Progenitor cell of endocrine pancreas (in vitro differentiated cells): ENCODE results near the gene PRKAR1B. TPM values are rescaled to one million over a fixed set of nuclear protein-coding genes. Genes with fewer than 3 reads are reported as not detected.

ENCODE experiments used
- DNase-seq: peaks from one replicate; pipeline ENCODE4 v3.0.0; 2021; ENCODE audit warnings: low spot score; ENCODE audit not compliant: unreplicated experiment
- H3K27ac Mint-ChIP-seq: 2 replicates; pipeline ENCODE4 v1.8.0; 2021; ENCODE audit warnings: mild to moderate bottlenecking, moderate library complexity, mixed read lengths
- H3K27me3 Mint-ChIP-seq: 2 replicates; pipeline ENCODE4 v1.8.0; 2021; ENCODE audit warnings: mixed read lengths
- H3K36me3 Mint-ChIP-seq: 2 replicates; pipeline ENCODE4 v1.8.0; 2022; ENCODE audit warnings: mixed read lengths; ENCODE audit not compliant: insufficient read depth
- H3K4me1 Mint-ChIP-seq: 2 replicates; pipeline ENCODE4 v1.8.0; 2021; ENCODE audit warnings: low read depth, mixed read lengths
- H3K4me3 Mint-ChIP-seq: 2 replicates; pipeline ENCODE4 v1.8.0; 2021; ENCODE audit warnings: low read depth, mild to moderate bottlenecking, moderate library complexity, mixed read lengths
- H3K9me3 Mint-ChIP-seq: 2 replicates; pipeline ENCODE4 v1.8.0; 2021; ENCODE audit warnings: low read depth, mixed read lengths
- total RNA-seq: library from RNA; stranded (reverse); gene quantifications from 2 replicates; pipeline ENCODE4 v1.2.1, GENCODE V29; 2021
- TF ChIP-seq, protein P1 (sequence below): fragments of 200-600 bp; sonication (generic); IDR thresholded peaks from one replicate; pipeline ENCODE4 v1.5.0; 2021; ENCODE audit warnings: antibody characterized with exemption, mild to moderate bottlenecking; ENCODE audit not compliant: unreplicated experiment

Gene PRKAR1B
- total RNA-seq, 1 donor from 2014 or later: 54.2 TPM

- no peak for DNase-seq
- Mint-ChIP-seq H3K27ac (no peak overlapping the region), H3K27me3 (no peaks in the 10 kb centered on the region), H3K9me3 (no peaks in the 10 kb centered on the region), H3K4me3 (peak overlapping the region; percentile 42), H3K4me1 (peaks cover 18% of the 10 kb centered on the region), H3K36me3 (peaks cover 9% of the 10 kb centered on the region)
- TF ChIP-seq, protein P1, sequence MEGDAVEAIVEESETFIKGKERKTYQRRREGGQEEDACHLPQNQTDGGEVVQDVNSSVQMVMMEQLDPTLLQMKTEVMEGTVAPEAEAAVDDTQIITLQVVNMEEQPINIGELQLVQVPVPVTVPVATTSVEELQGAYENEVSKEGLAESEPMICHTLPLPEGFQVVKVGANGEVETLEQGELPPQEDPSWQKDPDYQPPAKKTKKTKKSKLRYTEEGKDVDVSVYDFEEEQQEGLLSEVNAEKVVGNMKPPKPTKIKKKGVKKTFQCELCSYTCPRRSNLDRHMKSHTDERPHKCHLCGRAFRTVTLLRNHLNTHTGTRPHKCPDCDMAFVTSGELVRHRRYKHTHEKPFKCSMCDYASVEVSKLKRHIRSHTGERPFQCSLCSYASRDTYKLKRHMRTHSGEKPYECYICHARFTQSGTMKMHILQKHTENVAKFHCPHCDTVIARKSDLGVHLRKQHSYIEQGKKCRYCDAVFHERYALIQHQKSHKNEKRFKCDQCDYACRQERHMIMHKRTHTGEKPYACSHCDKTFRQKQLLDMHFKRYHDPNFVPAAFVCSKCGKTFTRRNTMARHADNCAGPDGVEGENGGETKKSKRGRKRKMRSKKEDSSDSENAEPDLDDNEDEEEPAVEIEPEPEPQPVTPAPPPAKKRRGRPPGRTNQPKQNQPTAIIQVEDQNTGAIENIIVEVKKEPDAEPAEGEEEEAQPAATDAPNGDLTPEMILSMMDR: no peak
These were observed 2.3 kb upstream of the PRKAR1B start for GRCh38 chr7:729140-730000.

DNA sequence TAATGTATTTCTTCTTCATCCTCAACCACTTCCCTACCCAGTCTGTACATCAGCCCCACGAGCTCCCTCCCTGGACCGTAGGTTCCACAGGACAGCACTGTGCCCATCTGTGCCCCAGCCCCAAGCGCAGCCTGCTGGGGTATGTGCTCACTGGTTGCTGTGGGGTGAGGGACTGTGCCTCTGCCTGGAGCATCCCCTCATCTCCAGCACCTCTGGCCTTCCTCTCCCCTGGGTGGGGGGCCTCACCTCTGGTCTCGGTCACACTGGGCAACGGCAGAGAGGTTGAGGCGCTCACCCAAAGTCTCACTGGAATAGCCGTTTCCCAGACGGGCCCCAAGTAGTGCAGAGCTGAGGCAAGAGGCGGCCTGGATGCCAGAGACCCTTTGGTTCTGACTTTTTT is 1.5 kb upstream of the PRKAR1B start:
- no peak for DNase-seq
- TF ChIP-seq, protein P1: no peak
- peaks cover 18% of the 10 kb centered on the region for H3K4me1 Mint-ChIP-seq
- peak overlapping the region; percentile 80 for H3K4me3 Mint-ChIP-seq
- H3K36me3 Mint-ChIP-seq: peaks cover 16% of the 10 kb centered on the region
- no peaks in the 10 kb centered on the region for H3K27me3 Mint-ChIP-seq
- H3K9me3 Mint-ChIP-seq: no peaks in the 10 kb centered on the region
- H3K27ac Mint-ChIP-seq: peak overlapping the region; percentile 53

DNA sequence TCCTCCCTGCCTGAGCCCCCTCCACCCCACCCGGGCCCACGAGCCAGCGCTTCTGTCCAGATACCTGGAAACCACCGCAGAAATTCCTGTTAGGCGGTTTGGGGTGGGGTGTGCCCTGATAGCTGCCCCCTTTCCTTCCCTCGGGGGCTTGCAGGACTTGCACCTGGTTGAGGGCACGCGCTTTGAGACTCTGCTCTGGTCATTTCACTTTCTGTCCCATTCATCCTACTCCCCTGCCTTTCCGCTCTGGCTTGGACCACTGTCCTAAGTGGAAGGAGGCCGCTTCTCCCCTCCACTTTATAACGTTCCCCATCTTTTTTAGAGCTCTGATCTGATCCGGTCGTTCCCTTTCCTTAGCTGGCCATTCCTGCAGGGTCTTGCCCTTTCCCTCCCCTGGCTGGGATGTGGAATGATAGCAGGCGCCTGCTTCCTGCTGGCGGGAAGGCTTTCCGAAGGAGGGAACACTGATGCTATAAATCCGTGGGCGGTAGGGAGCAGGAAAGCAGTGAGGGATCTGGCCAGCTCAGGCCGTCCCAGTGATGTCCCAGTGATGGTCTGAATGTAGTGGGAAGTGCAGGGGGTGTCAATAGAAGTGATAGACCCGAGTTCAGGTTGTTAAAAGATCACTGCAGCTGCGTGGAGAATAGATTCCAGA is 852 bp upstream of the PRKAR1B start:
- peaks cover 18% of the 10 kb centered on the region for H3K4me1 Mint-ChIP-seq
- H3K27ac Mint-ChIP-seq: peak overlapping the region; percentile 34
- H3K36me3 Mint-ChIP-seq: peaks cover 19% of the 10 kb centered on the region
- H3K4me3 Mint-ChIP-seq: peak overlapping the region; percentile 80
- TF ChIP-seq, protein P1: no peak
- no peak for DNase-seq
- H3K27me3 Mint-ChIP-seq: no peaks in the 10 kb centered on the region
- H3K9me3 Mint-ChIP-seq: no peaks in the 10 kb centered on the region

DNA sequence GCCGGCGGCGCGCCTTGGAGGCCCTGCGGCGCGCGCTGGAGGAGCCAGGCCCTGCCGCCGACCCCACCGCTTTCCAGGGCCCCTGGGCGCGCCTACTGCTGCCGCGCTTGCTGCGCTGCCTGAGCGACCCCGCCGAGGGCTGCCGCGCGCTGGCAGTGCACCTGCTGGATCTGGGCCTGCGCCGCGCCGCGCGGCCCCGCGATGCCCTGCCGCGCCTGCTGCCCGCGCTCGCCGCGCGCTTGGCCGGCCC is 302 bp downstream of the PRKAR1B start:
- Mint-ChIP-seq H3K4me1 (peaks cover 13% of the 10 kb centered on the region), H3K36me3 (peaks cover 26% of the 10 kb centered on the region), H3K9me3 (peaks cover 2% of the 10 kb centered on the region), H3K27me3 (no peaks in the 10 kb centered on the region), H3K4me3 (no peak overlapping the region), H3K27ac (no peak overlapping the region)
- TF ChIP-seq, protein P1: no peak
- no peak for DNase-seq

- H3K27ac Mint-ChIP-seq: peak within 1 kb of the TSS; percentile 71
- H3K36me3 Mint-ChIP-seq: peaks cover 28% of the 10 kb centered on the region
- peaks cover 13% of the 10 kb centered on the region for H3K4me1 Mint-ChIP-seq
These were observed 812 bp downstream of the PRKAR1B start, which contains the start of gene DNAAF5 for GRCh38 chr7:726084-726853. DNAAF5 (plus strand) TSS chr7:726699; CDS start chr7:726721, 22 bp downstream.

More at GRCh38 chr7:726084-726853, 812 bp downstream of the PRKAR1B start, which contains the start of gene DNAAF5:
- DNase-seq: peak; percentile 73
- TF ChIP-seq, protein P1: no peak
- Mint-ChIP-seq H3K9me3 (peaks cover 4% of the 10 kb centered on the region), H3K4me3 (peak within 1 kb of the TSS; percentile 79), H3K27me3 (no peaks in the 10 kb centered on the region)
